GM12891 (cell line): ENCODE results near the gene LRRC36.

Experiments
- PAX5 ChIP-seq: IDR thresholded peaks from 2 replicates; pipeline ENCODE4 v1.6.1; 2011; ENCODE audit warnings: low read length, moderate library complexity, mild to moderate bottlenecking; ENCODE audit not compliant: insufficient read depth, severe bottlenecking
- POLR2A ChIP-seq: IDR thresholded peaks from 2 replicates; pipeline ENCODE4 v1.6.1; 2011; ENCODE audit warnings: low read depth, low read length, control low read depth
- POLR2AphosphoS5 ChIP-seq: IDR thresholded peaks from 2 replicates; pipeline ENCODE4 v1.6.1; 2011; ENCODE audit warnings: low read depth, low read length, control low read depth
- POU2F2 ChIP-seq: IDR thresholded peaks from 2 replicates; pipeline ENCODE4 v1.6.1; 2011; ENCODE audit warnings: low read depth, mild to moderate bottlenecking, control low read depth, low read length, moderate library complexity

DNA sequence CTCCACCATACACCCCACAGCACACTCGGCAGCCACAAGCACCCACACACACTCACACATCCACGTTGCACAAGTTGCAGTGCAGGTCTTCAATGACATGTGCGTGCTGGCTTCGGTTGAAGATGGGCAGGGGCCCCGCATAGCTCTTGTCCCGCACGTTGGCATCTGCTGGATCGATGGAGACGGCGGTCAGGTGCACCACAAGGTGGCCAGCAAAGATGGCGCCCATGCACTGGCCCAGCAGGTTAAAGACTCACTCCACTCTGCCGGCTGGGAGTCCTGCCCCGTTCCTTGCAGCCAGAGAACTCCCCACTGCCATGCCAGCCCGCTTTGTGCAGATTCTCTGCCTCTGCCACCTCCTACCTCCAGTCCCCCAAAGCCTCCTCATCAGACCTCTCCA, 74.3 kb downstream of the LRRC36 start:
- TF ChIP-seq POU2F2 (no peak), POLR2A (no peak), POLR2AphosphoS5 (no peak), PAX5 (no peak)
